HG02852 (cell line): ENCODE measurements around the gene C19orf33.

Source experiments
- ATAC-seq: cut with Tn5 transposase; IDR thresholded peaks from one replicate; pipeline ENCODE4 v1.9.1; 2021; ENCODE audit warnings: mild to moderate bottlenecking, moderate library complexity; ENCODE audit not compliant: unreplicated experiment

Gene C19orf33

DNA sequence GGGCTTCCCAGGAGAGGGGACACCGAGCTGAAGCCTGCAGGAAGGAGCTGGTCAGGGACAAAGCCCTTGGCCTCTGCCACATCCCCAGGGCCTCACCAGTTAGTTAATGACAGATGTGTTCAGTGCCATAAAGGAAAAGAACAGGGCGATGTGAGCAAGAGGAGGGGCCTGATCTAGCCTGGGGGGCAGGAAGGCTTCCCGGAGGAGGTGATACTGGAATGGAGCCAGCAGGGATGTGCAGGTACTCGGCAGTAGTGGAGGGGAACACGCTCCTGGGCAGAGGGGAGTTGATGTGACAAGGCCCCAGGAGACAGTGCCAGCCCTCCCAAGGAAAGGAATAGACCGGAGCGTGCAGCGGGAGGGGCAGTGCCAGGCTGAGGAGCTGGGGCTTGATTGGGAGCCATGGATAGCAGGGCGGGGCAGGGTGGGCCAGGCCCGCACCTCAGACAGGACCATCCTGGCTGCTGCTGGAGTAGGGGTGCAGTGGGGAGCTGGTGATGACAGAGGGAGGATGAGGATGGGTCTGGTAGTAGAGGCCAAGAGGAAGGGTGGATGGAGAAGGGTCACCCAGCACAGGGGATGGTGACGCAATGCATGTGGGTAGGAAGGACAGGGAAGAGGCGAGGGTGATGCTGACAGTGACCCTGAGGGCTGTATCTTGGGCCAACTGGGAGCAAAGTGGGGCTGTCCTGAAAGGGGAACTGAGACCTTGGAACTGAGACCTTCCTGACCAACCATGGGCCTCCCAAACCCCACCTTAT, 4.1 kb downstream of the C19orf33 start:
- ATAC-seq: no peak

- no peak for ATAC-seq
Observed at GRCh38 chr19:38308926-38309614, 5.0 kb downstream of the C19orf33 start.

DNA sequence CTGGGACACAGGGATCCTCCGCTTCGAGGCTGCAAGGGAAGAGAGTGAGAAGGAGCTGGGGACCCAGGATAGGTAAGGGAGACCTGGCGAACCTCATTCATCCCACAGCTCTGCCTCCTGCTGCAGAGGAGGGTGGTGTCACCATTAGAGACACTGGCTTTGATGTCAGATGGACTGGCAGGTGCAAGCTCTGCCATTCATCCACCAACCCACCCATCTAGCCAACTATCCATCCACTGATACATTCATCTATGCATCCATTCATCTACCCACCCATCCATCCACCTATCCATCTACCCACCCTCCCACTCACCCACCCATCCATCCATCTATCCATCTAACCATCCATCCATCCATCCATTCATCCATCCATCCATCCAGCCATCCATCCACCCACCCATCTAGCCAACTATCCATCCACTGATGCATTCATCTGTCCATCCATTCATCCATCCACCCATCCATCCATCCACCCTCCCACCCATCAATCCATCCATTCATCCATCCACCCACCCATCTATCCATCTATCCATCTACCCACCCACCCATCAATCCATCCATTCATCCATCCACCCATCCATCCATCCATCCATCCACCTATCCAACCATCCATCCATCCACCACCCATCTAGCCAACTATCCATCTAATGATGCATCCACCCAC, 5.7 kb downstream of the C19orf33 start:
- no peak for ATAC-seq

DNA sequence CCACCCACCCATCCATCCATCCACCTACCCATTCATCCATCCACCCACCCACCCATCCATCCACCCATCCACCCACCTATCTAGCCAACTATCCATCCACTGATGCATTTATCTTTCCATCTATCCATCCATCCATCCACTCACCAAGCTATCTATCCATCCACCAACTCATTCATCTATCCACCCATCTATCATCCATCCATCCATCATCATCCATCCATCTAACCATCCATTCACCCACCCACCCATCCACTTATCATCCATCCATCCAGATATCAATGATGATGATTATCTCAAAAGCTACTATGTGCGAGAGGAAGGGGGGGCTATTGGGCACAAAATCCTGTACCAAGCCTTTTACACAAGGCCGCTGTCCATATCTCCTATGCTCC, 6.2 kb downstream of the C19orf33 start:
- no peak for ATAC-seq

GRCh38 chr19:38310986-38311385, 6.9 kb downstream of the C19orf33 start:
- no peak for ATAC-seq

- ATAC-seq: peak; percentile 91
Observed at GRCh38 chr19:38315657-38316476, 11.8 kb downstream of the C19orf33 start, which contains the start of gene YIF1B. Gene YIF1B (minus strand): TSS chr19:38315947. CDS start chr19:38315917, 30 bp downstream.

GRCh38 chr19:38316477-38317067, 12.5 kb downstream of the C19orf33 start:
- no peak for ATAC-seq

DNA sequence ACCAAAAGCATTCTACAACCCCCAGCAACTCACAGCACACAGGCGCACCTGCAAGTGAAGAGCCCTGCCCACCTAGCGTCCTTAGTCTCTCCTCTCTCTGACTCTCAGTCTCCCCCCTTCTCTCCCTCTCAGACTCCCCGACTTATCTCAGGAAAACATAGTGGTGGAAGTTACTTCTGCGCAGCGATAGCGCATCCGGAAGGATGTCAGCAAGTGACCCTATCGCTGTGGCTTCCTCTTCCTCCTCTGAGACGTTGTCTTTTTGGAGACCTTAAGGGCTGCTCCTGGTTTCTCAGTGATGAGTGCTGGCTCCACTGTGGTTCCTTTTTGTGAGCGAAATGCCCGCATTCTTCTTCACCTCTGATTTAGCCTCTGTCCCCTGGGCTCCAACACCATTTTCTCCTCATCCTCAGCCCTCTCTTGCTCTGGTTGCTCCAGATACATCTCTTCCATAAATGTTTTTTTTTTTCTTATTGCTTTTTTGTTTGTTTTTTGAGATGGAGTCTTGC, 13.1 kb downstream of the C19orf33 start:
- ATAC-seq: no peak

DNA sequence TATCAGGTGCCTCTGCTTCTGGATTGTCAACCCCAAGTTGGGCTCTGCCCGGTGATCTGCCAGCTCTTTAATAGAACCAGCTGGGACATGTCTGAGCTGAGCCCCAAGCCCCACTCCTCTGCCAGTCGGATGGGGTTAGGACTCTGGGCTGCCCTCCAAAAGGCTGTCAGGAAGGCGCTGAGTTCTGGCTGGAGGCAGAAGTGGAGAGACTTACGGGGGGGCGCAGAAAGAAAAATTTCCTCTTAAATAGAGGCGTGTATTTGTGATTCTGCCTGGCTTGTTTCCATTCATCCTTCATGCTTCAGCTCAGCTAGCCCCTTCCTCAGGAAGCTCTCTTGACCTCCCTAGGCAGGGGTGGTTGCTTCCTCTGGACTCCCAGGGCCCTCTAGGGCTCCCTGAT, 14.6 kb downstream of the C19orf33 start:
- no peak for ATAC-seq

DNA sequence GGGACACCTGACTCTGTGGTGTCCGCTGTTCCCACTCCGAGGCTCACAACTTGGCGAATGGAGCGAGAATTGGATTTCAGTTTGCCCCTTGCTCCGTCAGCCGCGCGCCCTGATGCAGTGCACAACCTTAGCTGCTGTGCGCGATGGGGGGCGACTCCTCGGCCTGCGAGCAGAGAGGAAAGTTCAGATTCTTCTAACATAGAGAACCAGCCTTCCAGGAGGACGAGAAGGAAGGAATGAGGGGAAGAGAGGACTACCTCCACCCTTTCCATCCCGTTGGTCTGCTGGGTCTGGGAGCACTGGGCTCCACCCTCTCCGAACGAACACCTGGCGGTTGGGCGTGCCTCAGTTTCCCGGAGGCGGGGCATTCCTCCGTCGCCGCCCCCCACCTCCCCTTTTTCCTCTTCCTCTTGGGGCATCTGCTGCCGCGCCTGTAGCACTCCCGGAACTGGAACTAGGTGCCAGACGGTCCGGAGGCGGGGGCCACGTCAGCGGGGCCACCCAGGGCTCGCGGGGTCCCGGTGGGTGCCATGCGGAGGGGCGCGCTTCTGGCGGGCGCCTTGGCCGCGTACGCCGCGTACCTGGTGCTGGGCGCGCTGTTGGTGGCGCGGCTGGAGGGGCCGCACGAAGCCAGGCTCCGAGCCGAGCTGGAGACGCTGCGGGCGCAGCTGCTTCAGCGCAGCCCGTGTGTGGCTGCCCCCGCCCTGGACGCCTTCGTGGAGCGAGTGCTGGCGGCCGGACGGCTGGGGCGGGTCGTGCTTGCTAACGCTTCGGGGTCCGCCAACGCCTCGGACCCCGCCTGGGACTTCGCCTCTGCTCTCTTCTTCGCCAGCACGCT, 15.6 kb downstream of the C19orf33 start, which contains the start of gene KCNK6:
TSS of gene KCNK6 (plus strand) at position 425 of the 838 bp plus-strand sequence. CDS start at position 531, 106 bp downstream.
- ATAC-seq: no peak

DNA sequence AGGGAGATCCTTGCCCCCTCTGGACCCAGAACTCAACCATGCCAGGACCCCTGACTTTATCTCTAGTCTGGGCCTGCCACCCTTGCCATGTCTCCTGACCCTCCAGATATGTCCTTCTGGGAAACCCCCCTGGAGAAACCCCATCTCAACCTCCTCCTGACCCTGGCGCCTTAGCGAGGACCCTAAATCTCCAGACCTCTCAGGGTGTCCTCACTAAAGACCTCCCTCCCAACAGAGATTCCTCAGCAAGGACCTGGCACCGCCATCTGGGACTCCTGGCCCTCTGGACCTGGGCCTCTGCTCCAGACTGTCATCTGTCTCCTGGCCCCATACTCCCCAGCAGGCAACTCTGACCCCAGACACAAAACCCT, 16.9 kb downstream of the C19orf33 start:
- no peak for ATAC-seq

GRCh38 chr19:38321646-38322196, 17.7 kb downstream of the C19orf33 start:
- no peak for ATAC-seq

DNA sequence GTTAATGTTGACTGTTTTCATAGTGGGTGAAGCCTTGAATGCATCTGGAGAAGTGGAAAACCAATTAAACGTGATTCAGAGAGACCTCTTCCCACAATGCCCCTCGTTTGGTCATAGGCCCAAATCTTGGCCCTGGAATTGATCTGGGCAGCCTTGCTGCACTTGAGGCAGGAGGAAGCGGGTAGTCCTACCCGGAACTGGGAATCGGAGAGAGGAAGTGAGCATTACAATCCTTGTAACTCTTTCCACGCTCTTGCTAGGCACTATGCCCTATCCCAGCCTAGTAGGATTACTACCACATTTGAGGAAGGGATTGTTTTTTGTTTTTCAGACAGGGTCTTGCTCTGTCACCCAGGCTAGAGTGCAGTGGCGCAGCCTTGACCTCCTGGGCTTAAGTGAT, 19.2 kb downstream of the C19orf33 start:
- no peak for ATAC-seq

DNA sequence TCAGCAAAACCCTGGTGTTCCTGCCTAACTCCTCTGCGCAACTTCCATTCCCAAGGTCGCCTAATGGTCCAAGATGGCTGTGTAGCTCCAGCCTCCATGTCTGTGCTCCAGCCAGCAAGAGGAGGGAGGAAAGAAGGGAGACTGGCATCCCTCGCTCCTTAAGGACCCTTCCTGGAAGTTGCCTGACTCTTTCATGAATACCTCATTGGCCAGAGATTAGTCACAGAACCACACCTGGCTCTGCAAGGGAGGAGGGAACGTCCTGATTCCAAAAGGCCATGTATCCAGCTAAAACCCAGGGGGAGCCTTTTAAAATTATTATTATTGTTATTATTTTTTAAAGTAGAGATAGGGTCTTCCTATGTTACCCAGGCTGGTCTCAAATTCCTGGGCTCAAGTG, 20.4 kb downstream of the C19orf33 start:
- no peak for ATAC-seq

- no peak for ATAC-seq
Observed at GRCh38 chr19:38326591-38326990, 22.5 kb downstream of the C19orf33 start.

DNA sequence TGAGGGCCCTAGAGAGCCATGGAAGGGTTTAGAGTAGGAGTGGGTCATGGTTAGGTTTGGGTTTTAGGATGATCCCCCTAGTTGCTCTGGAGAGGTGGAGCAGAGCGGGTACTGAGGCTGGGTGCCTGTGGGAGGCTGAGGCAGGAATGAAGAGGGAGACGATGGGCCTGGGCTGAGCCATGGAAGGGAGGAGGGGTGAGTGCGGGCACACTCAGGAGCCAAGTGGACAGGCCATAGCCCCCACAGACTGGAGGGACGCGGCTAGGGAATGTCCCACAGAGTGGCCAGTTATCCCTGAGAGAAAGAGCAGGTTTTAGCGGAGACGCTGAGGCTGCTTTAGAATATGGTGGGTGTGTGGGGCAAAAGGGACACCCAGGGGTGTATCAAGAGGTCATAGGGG, 25.6 kb downstream of the C19orf33 start:
- no peak for ATAC-seq

DNA sequence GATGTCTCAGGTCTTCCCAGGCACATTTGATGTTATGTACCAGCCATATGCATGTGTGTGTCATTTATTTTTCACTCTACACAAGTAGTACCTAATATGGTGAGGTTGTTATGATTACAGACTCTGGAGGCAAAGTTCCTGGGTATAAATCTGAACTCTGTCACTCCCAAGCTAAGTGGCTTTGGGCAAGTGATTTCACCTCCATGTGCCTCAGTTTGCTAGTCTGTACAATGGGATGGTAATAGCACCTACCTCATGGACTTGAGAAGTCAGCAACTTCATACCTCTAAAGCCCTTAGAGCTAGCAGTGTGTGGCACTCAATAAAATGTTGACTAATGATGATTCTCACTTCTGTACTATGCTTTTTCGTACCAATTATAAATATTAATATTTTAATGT, 27.7 kb downstream of the C19orf33 start:
- ATAC-seq: no peak

DNA sequence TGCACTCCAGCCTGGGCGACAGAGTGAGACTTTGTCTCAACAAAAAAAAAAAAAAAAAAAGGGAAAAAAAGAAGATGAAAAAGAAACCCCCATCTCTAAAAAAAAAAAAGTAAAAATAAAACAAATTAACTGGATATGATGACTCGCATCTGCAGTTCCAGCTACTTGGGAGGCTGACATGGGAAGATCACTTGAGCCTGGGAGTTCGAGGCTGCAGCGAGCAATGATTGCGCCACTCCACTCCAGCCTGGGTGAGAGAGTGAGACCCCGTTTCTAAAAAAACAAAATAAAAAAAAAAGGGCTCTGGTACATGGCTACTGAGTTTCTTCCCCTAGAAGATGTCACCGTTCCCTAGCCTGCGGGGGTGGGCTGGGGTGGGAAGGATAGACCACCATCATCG, 29.2 kb downstream of the C19orf33 start:
- no peak for ATAC-seq

DNA sequence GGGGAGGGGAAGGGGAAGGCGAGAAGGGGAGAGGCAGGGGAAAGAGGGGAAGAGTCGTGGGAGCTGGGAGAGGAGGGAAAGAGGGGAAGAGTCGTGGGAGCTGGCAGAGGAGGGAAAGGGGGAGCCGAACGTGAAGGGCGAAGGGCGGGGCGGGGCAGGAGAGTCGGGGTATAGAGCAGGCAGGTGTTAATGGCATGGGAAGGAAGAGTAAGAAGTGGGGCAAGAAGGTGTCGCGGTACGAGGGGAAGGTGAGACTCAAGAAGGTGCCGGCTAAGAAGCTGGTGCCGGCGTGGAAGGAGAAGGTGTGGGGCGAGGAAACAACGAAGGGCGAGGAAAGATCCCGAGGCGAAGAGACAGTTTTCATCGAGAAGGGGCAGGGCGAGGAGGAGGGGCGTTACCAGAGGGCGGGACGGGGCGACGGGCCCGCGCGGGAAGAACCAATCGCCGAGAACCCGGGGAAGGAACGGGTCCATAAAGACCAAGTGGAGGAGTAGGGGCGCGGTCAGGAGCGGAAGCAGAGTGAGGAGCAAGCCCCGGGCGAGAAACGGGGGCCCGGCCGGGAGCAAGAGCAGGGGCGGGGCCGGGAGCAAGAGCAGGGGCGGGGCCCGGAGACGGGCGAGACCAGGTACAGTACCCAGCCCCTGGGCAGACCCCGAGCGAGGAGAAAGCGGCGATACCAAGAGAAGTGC, 32.0 kb downstream of the C19orf33 start:
- ATAC-seq: peak; percentile 71
